CD4-positive, alpha-beta memory T cell (primary cell): ENCODE results near the gene MOB3B. TPM values are rescaled to one million over a fixed set of nuclear protein-coding genes. Genes with fewer than 3 reads are reported as not detected.

ENCODE experiments used
- CTCF ChIA-PET: fragments of 350-600 bp; sonication (Branson Sonifier 250); formaldehyde crosslinking; loops from one replicate; lab custom pipeline; 2021; ENCODE audit warnings: inconsistent platforms; ENCODE audit not compliant: partially characterized antibody; lab: Charles Lee
- POLR2A ChIA-PET: fragments of 350-600 bp; sonication (Branson Sonifier 250); formaldehyde crosslinking; loops from one replicate; lab custom pipeline; 2021; ENCODE audit not compliant: partially characterized antibody; lab: Charles Lee
- DNase-seq, 5 donors: peaks; one replicate each; pipeline versions ENCODE4 v3.0.0 to v3.0.0-alpha.2; 2020 to 2022; ENCODE audit warnings: mixed read lengths in 1 of 5
- H3K27ac ChIP-seq: one replicate; pipeline ENCODE4 v1.7.0; 2013; ENCODE audit warnings: low read depth, low read length
- H3K27me3 ChIP-seq: 2 replicates; pipeline ENCODE4 v1.7.0; 2013; ENCODE audit warnings: mild to moderate bottlenecking, low read length, moderate library complexity; ENCODE audit not compliant: insufficient read depth
- H3K36me3 ChIP-seq: 2 replicates; pipeline ENCODE4 v1.7.0; 2013; ENCODE audit warnings: mild to moderate bottlenecking, low read length, moderate library complexity; ENCODE audit not compliant: insufficient read depth
- H3K4me1 ChIP-seq: 2 replicates; pipeline ENCODE4 v1.7.0; 2013; ENCODE audit warnings: mild to moderate bottlenecking, low read length, moderate library complexity; ENCODE audit not compliant: insufficient read depth
- H3K4me3 ChIP-seq, 2 donors: one replicate each; pipeline ENCODE4 v1.7.0; 2013; ENCODE audit warnings: low read length in 2 of 2, mild to moderate bottlenecking in 1 of 2
- H3K9me3 ChIP-seq, 2 donors: one replicate each; pipeline ENCODE4 v1.7.0; 2013; ENCODE audit warnings: low read length in 2 of 2, control low read depth in 1 of 2; ENCODE audit not compliant: control insufficient read depth in 1 of 2
- H3K27ac Mint-ChIP-seq, 7 donors: one replicate each; pipeline ENCODE4 v1.8.0; 2020 to 2021; ENCODE audit warnings: mixed read lengths in 7 of 7, mild to moderate bottlenecking in 6 of 7, inconsistent platforms in 3 of 7, moderate library complexity in 3 of 7
- H3K27me3 Mint-ChIP-seq, 2 donors: one replicate each; pipeline ENCODE4 v1.8.0; 2020 to 2021; ENCODE audit warnings: mixed read lengths in 2 of 2
- H3K36me3 Mint-ChIP-seq, 2 donors: one replicate each; pipeline ENCODE4 v1.8.0; 2020 to 2021; ENCODE audit warnings: mixed read lengths in 2 of 2, inconsistent platforms in 1 of 2, mild to moderate bottlenecking in 1 of 2
- H3K4me1 Mint-ChIP-seq, 4 donors: one replicate each; pipeline ENCODE4 v1.8.0; 2020 to 2021; ENCODE audit warnings: mixed read lengths in 4 of 4, mild to moderate bottlenecking in 1 of 4
- H3K4me3 Mint-ChIP-seq, 8 donors: one replicate each; pipeline ENCODE4 v1.8.0; 2020 to 2021; ENCODE audit warnings: mixed read lengths in 8 of 8, mild to moderate bottlenecking in 7 of 8, moderate library complexity in 6 of 8, inconsistent platforms in 3 of 8
- H3K9me3 Mint-ChIP-seq, 8 donors: one replicate each; pipeline ENCODE4 v1.8.0; 2020 to 2021; ENCODE audit warnings: mixed read lengths in 8 of 8, mild to moderate bottlenecking in 5 of 8, inconsistent platforms in 3 of 8, moderate library complexity in 1 of 8
- intact Hi-C: fragments of 100-400 bp; cut with micrococcal nuclease; formaldehyde crosslinking; loops from one replicate; pipeline ENCODE4 v1.15.1; 2023
- polyA plus RNA-seq, 2 donors: library from polyadenylated mRNA; unstranded; fragments of 300-500 nt; fragmentation: Illumina TruSeq; gene quantifications; one replicate each; pipeline ENCODE4 v1.2.3, GENCODE V29; 2021
- total RNA-seq, 2 experiments: library from RNA; stranded (reverse); gene quantifications; one replicate each; pipeline ENCODE4 v1.2.3, GENCODE V29; 2021

Gene MOB3B
- total and polyA plus RNA-seq, 4 experiments from 2014 or later = 0.05 to 0.64 (median 0.34) TPM

GRCh38 chr9:27571011-27571410 lies 41.4 kb upstream of the MOB3B start:
- POLR2A ChIA-PET = no interaction called here
- CTCF ChIA-PET = no interaction called here
- peak overlapping the region in 5 of 7 donors; percentile 16 to 100 (median 98) for H3K27ac Mint-ChIP-seq

GRCh38 chr9:27569406-27569805 lies 39.8 kb upstream of the MOB3B start:
- H3K27ac Mint-ChIP-seq = no peak overlapping the region
- ChIA-PET POLR2A (no interaction called here), CTCF (interaction anchor here (1.0 kb wide), 1 partner anchor 40 kb away, joined by 3 read pairs; the partner anchor contains the start of gene MOB3B)
- peaks cover 15 to 28% of the 10 kb centered on the region in 2 donors for H3K36me3 Mint-ChIP-seq
- Histone ChIP-seq H3K4me1 (peaks cover 11% of the 10 kb centered on the region), H3K27ac (no peak overlapping the region), H3K9me3 (no peaks in the 10 kb centered on the region), H3K36me3 (no peaks in the 10 kb centered on the region), H3K4me3 (no peak overlapping the region), H3K27me3 (no peaks in the 10 kb centered on the region)
- H3K4me1 Mint-ChIP-seq = peaks cover 13 to 30% (median 20%) of the 10 kb centered on the region in 4 donors
- H3K9me3 Mint-ChIP-seq = peaks cover 0 to 4% (median 0%) of the 10 kb centered on the region in 8 donors
- intact Hi-C loops = no loop called here
- H3K27me3 Mint-ChIP-seq = peaks cover 0 to 5% of the 10 kb centered on the region in 2 donors
- no peak for DNase-seq
- no peak overlapping the region for H3K4me3 Mint-ChIP-seq

More at GRCh38 chr9:27571011-27571410, 41.4 kb upstream of the MOB3B start:
- peaks cover 14% of the 10 kb centered on the region for H3K4me1 ChIP-seq
- peaks cover 0 to 5% of the 10 kb centered on the region in 2 donors for H3K27me3 Mint-ChIP-seq
- no peaks in the 10 kb centered on the region for H3K36me3 ChIP-seq
- H3K27ac ChIP-seq = no peak overlapping the region
- H3K27me3 ChIP-seq = no peaks in the 10 kb centered on the region
- no peak overlapping the region for H3K4me3 ChIP-seq
- H3K36me3 Mint-ChIP-seq = peaks cover 8 to 23% of the 10 kb centered on the region in 2 donors
- peaks cover 0 to 4% (median 0%) of the 10 kb centered on the region in 8 donors for H3K9me3 Mint-ChIP-seq
- peak overlapping the region in 2 of 8 donors; percentile 6 to 57 for H3K4me3 Mint-ChIP-seq
- no peaks in the 10 kb centered on the region for H3K9me3 ChIP-seq
- H3K4me1 Mint-ChIP-seq = peaks cover 15 to 37% (median 22%) of the 10 kb centered on the region in 4 donors
- no peak for DNase-seq
- intact Hi-C loops = no loop called here

- intact Hi-C loops = no loop called here
- H3K4me3 ChIP-seq = no peak overlapping the region
- H3K4me3 Mint-ChIP-seq = no peak overlapping the region
- CTCF ChIA-PET = no interaction called here
- POLR2A ChIA-PET = no interaction called here
- H3K27me3 Mint-ChIP-seq = no peaks in the 10 kb centered on the region
- no peaks in the 10 kb centered on the region for H3K27me3 ChIP-seq
- peaks cover 1 to 9% (median 5%) of the 10 kb centered on the region in 4 donors for H3K4me1 Mint-ChIP-seq
- H3K4me1 ChIP-seq = no peaks in the 10 kb centered on the region
- H3K9me3 Mint-ChIP-seq = no peaks in the 10 kb centered on the region
- DNase-seq = no peak
- no peak overlapping the region for H3K27ac ChIP-seq
- H3K36me3 Mint-ChIP-seq = peaks cover 27 to 29% of the 10 kb centered on the region in 2 donors
- no peaks in the 10 kb centered on the region for H3K9me3 ChIP-seq
- H3K27ac Mint-ChIP-seq = no peak overlapping the region
- peaks cover 1% of the 10 kb centered on the region for H3K36me3 ChIP-seq
Measured at GRCh38 chr9:27566118-27566517, 36.5 kb upstream of the MOB3B start.

- Mint-ChIP-seq H3K4me1 (peaks cover under 1 to 5% (median 1%) of the 10 kb centered on the region in 4 donors), H3K27ac (peak overlapping the region in 2 of 7 donors; percentile 55 to 64), H3K4me3 (peak overlapping the region in 1 of 8 donors; percentile 8), H3K27me3 (no peaks in the 10 kb centered on the region), H3K9me3 (no peaks in the 10 kb centered on the region), H3K36me3 (peaks cover 27 to 33% of the 10 kb centered on the region in 2 donors)
- peaks cover 5% of the 10 kb centered on the region for H3K36me3 ChIP-seq
- POLR2A ChIA-PET = no interaction called here
- H3K4me1 ChIP-seq = no peaks in the 10 kb centered on the region
- no peak overlapping the region for H3K27ac ChIP-seq
- H3K9me3 ChIP-seq = no peaks in the 10 kb centered on the region
- intact Hi-C loops = no loop called here
- CTCF ChIA-PET = no interaction called here
- no peak overlapping the region for H3K4me3 ChIP-seq
- H3K27me3 ChIP-seq = no peaks in the 10 kb centered on the region
- DNase-seq = no peak
Measured at GRCh38 chr9:27565696-27566095, 36.1 kb upstream of the MOB3B start.

GRCh38 chr9:27564670-27565069 lies 35.1 kb upstream of the MOB3B start:
- CTCF ChIA-PET = no interaction called here
- H3K27me3 ChIP-seq = no peaks in the 10 kb centered on the region
- H3K27ac Mint-ChIP-seq = peak overlapping the region in 1 of 7 donors; percentile 42

DNA sequence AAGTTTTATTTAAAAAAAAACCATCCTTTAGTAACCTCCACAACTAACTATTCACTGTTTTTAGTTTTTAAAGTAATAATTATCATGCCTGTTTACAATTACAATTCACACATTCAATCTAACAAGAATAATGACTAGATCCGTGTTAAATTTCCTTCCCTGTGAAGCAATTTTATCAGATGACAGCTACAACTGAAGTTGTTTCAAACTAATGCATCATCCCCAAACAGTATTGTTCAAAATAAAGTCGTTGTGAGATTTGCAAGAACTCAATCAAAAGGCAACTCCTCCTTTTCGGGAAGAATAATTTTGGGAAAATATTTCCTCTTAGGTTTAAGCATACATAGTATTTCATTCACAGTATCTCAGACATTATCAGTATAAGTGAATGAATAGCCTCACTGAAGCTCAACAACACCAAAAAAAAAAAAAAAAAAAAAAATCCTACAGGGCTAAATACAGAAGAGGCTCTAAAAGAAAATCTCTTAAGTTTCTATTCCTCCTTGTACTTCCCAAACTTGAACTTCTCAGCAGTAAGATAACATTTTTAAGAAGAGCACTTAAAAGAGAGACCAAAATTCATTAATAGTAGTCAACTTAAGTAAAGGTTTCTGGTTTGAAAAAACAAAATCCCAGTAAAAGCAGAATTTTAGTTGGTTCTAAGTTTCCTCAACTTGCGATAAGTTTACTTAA lies 34.3 kb upstream of the MOB3B start:
- intact Hi-C loops = no loop called here
- Mint-ChIP-seq H3K4me1 (peaks cover 0 to 3% (median 1%) of the 10 kb centered on the region in 4 donors), H3K9me3 (no peaks in the 10 kb centered on the region), H3K27me3 (no peaks in the 10 kb centered on the region), H3K4me3 (no peak overlapping the region), H3K27ac (peak overlapping the region in 1 of 7 donors; percentile 53), H3K36me3 (peaks cover 27 to 37% of the 10 kb centered on the region in 2 donors)
- Histone ChIP-seq H3K4me1 (no peaks in the 10 kb centered on the region), H3K27me3 (no peaks in the 10 kb centered on the region), H3K27ac (no peak overlapping the region), H3K36me3 (peaks cover 8% of the 10 kb centered on the region), H3K4me3 (no peak overlapping the region), H3K9me3 (no peaks in the 10 kb centered on the region)
- ChIA-PET CTCF (no interaction called here), POLR2A (no interaction called here)
- no peak for DNase-seq

More at GRCh38 chr9:27564670-27565069, 35.1 kb upstream of the MOB3B start:
- no peak overlapping the region for H3K4me3 Mint-ChIP-seq
- DNase-seq = no peak
- POLR2A ChIA-PET = no interaction called here
- H3K27me3 Mint-ChIP-seq = no peaks in the 10 kb centered on the region
- intact Hi-C loops = no loop called here
- H3K4me1 ChIP-seq = no peaks in the 10 kb centered on the region
- H3K9me3 ChIP-seq = no peaks in the 10 kb centered on the region
- no peak overlapping the region for H3K27ac ChIP-seq
- H3K9me3 Mint-ChIP-seq = no peaks in the 10 kb centered on the region
- H3K4me1 Mint-ChIP-seq = peaks cover 0 to 3% (median 1%) of the 10 kb centered on the region in 4 donors
- H3K36me3 Mint-ChIP-seq = peaks cover 27 to 33% of the 10 kb centered on the region in 2 donors
- no peak overlapping the region for H3K4me3 ChIP-seq
- H3K36me3 ChIP-seq = peaks cover 8% of the 10 kb centered on the region

DNA sequence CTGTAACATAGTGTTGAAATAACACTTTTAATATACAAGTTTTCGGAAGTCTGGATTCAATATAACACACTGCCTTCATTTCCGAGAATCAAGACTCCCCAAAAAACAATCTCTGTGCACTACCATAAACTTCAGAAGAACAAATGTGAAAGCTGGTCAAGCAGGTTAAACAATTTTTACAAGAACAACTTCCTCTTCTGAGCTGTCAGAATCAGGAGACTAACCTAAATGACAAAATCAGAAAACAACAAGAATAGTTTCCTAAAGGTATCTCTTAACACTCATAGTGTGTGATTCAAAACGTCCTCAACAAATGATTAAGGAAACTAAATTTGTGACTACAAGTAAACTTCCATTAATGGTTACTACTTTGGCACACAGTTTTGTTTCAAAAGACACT lies 32.1 kb upstream of the MOB3B start:
- Mint-ChIP-seq H3K4me3 (no peak overlapping the region), H3K9me3 (no peaks in the 10 kb centered on the region), H3K36me3 (peaks cover 31 to 38% of the 10 kb centered on the region in 2 donors), H3K27me3 (no peaks in the 10 kb centered on the region), H3K27ac (peak overlapping the region in 1 of 7 donors; percentile 46), H3K4me1 (peaks cover 0 to 3% (median under 1%) of the 10 kb centered on the region in 4 donors)
- Histone ChIP-seq H3K9me3 (no peaks in the 10 kb centered on the region), H3K36me3 (peaks cover 8% of the 10 kb centered on the region), H3K4me3 (no peak overlapping the region), H3K4me1 (no peaks in the 10 kb centered on the region), H3K27me3 (no peaks in the 10 kb centered on the region), H3K27ac (no peak overlapping the region)
- ChIA-PET CTCF (no interaction called here), POLR2A (interaction anchor here (3.1 kb wide), 1 partner anchor 11 kb away, joined by 12 read pairs; the partner anchor contains the start of gene C9orf72)
- intact Hi-C loops = no loop called here
- no peak for DNase-seq
